Gastroesophageal sphincter (tissue), 2 donors: Measurements from ENCODE around the gene CYP4X1.

Source experiments
- EP300 ChIP-seq: sonication (generic); formaldehyde crosslinking; IDR thresholded peaks from one replicate; pipeline ENCODE4 v1.6.1; 2017; ENCODE audit warnings: antibody characterized with exemption, mild to moderate bottlenecking
- POLR2A ChIP-seq, 2 donors: fragments of 450-650 bp; IDR thresholded peaks; one replicate each; pipeline ENCODE4 v1.6.1; 2017; ENCODE audit warnings: antibody characterized with exemption in 2 of 2, mild to moderate bottlenecking in 2 of 2, moderate library complexity in 1 of 2
- POLR2AphosphoS5 ChIP-seq: sonication (generic); formaldehyde crosslinking; IDR thresholded peaks from one replicate; pipeline ENCODE4 v1.6.1; 2017; ENCODE audit warnings: antibody characterized with exemption

DNA sequence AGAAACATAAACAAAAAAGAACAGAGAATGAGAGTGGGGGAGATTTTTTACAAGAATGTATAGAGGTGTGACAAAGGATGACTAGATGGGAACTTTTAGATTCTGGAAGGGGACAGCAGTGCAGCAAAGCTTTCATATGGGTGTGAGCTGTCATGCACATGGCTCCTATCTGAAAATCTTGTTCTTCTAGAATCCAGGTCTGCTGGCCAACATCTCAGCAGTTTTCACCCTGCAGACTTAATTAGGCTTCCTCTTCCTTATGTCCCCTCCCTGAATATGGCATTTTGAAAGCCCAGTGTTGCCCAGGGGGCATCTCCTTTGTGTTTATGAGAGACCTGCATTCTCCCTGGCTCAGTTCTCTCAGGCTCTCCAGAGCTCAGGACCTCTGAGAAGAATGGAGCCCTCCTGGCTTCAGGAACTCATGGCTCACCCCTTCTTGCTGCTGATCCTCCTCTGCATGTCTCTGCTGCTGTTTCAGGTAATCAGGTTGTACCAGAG, 43.7 kb downstream of the CYP4X1 start, which contains the start of gene CYP4Z1:
- TF ChIP-seq POLR2A (IDR thresholded peaks at IDR 0.05) (no peak), EP300 (no peak), POLR2AphosphoS5 (no peak)
